Stimulated activated CD8-positive, alpha-beta memory T cell treated with anti-CD3 and anti-CD28 coated beads, Interleukin-4, amount 100 ng/mL, for 1 hour (primary cell): ENCODE data around the gene ACOT2.
"Not testable (repeated sequence)": the region's sequence is repeated elsewhere in the genome, so short reads cannot be mapped to it uniquely, and the experiment has no call there.

ENCODE experiments used
- DNase-seq, 2 donors: peaks; one replicate each; pipeline ENCODE4 v3.0.0-alpha.2; 2020; ENCODE audit warnings: low read depth in 2 of 2, low spot score in 1 of 2

Gene ACOT2

DNA sequence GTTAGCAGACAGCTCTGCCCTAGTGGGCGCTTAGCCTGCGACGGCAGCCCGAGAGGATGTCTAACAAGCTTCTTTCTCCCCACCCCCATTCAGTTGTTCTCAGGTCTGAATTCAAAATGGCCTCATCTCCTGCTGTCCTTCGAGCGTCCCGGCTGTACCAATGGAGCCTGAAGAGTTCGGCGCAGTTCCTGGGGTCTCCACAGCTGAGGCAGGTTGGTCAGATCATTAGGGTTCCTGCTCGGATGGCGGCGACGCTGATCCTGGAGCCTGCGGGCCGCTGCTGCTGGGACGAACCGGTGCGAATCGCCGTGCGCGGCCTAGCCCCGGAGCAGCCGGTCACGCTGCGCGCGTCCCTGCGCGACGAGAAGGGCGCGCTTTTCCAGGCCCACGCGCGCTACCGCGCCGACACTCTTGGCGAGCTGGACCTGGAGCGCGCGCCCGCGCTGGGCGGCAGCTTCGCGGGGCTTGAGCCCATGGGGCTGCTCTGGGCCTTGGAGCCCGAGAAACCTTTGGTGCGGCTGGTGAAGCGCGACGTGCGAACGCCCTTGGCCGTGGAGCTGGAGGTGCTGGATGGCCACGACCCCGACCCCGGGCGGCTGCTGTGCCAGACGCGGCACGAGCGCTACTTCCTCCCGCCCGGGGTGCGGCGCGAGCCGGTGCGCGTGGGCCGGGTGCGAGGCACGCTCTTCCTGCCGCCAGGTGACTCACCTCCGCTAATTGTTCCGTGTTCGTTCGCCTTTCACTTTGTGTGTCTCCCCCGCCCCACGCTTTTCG, at the start of gene ACOT2:
ACOT2 (plus strand) TSS at position 29 of the 774 bp plus-strand sequence; CDS start at position 57, 28 bp downstream.
- peak; percentile 53 to 57 for DNase-seq

GRCh38 chr14:73521229-73521628, 47.8 kb upstream of the ACOT2 start:
- DNase-seq = no peak

DNA sequence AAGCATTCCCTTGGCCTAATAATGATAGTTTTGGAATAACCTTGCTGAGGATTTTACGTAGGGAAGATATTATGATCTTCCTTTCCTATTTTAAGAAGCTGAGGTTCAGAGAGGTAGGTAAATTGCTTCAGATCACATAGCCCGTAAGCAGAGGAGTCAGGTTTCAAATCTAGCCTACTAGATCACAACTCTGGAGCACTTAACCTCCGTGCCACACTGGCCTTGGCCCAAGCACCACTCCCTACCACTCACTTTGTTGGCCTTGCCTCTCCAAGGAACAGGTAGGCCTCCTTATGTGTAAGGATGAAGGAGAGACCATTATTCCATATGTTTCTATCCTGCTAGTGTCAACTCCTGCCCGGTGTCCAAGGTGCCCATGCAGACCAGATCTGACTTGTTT, 44.5 kb upstream of the ACOT2 start:
- DNase-seq = no peak

GRCh38 chr14:73526036-73526984, 42.7 kb upstream of the ACOT2 start:
- DNase-seq = no peak

DNA sequence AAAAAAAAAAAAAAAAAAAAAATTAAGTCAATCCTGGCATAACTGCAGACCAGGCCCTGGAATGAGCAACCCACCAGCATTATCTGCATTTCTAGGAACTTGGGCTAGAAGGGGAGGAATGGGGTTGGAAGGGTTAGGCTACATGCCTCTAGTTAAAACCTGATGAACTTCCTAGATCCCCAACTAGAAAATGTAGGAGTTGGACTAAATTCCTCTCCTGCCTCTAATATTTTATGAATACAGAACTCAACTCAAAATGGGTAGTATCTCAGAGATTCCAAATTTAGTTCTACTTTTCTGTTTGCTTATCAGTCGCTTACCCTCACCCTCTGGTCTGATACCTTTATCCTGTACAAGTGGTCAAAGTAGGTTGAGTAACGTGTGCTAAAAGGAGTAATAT, 39.7 kb upstream of the ACOT2 start:
- DNase-seq = not testable (repeated sequence)

DNA sequence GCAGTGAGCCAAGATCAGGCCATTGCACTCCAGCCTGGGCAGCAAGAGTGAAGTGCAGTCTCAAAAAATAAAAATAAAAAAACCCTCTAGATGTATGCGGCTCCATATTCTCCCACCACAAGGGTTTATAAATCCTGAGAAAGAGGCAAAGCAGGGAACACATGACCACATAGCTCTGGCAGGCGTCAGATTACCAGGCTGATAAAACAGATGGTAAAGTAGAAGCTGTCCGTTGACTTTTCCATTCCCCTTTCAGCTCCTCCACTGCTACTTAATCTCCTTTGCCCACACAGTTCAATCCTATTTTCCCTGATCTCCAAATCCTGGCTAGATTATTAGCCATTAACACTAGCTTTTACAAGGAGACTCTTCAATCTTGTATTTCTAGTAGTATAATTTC, 37.0 kb upstream of the ACOT2 start:
- not testable (repeated sequence) for DNase-seq

DNA sequence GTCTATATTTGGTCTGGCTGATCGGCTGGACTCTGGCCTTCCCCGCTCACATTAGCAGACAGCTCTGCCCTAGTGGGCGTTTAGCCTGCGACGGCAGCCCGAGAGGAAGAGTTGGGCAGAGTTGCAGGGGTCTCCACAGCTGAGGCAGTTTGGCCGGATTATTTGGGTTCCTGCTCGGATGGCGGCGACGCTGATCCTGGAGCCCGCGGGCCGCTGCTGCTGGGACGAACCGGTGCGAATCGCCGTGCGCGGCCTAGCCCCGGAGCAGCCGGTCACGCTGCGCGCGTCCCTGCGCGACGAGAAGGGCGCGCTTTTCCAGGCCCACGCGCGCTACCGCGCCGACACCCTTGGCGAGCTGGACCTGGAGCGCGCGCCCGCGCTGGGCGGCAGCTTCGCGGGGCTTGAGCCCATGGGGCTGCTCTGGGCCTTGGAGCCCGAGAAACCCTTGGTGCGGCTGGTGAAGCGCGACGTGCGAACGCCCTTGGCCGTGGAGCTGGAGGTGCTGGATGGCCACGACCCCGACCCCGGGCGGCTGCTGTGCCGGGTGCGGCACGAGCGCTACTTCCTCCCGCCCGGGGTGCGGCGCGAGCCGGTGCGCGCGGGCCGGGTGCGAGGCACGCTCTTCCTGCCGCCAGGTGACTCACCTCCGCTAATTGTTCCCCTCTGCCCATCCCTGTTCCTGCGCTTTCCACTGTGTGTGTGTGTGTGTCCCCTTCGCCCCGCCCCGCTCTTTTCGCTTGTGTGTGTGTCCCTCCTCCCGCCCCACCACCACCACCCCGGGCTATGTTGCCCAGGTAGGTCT, 31.6 kb upstream of the ACOT2 start:
- not testable (repeated sequence) for DNase-seq

- DNase-seq = peak in 1 of 2 donors; percentile 9
Observed at GRCh38 chr14:73539017-73539416, 30.0 kb upstream of the ACOT2 start.

- DNase-seq = not testable (repeated sequence)
Observed at GRCh38 chr14:73542961-73543360, 26.1 kb upstream of the ACOT2 start.

GRCh38 chr14:73545353-73545752, 23.7 kb upstream of the ACOT2 start:
- not testable (repeated sequence) for DNase-seq

- DNase-seq = not testable (repeated sequence)
Observed at GRCh38 chr14:73549097-73549496, 19.9 kb upstream of the ACOT2 start.

DNA sequence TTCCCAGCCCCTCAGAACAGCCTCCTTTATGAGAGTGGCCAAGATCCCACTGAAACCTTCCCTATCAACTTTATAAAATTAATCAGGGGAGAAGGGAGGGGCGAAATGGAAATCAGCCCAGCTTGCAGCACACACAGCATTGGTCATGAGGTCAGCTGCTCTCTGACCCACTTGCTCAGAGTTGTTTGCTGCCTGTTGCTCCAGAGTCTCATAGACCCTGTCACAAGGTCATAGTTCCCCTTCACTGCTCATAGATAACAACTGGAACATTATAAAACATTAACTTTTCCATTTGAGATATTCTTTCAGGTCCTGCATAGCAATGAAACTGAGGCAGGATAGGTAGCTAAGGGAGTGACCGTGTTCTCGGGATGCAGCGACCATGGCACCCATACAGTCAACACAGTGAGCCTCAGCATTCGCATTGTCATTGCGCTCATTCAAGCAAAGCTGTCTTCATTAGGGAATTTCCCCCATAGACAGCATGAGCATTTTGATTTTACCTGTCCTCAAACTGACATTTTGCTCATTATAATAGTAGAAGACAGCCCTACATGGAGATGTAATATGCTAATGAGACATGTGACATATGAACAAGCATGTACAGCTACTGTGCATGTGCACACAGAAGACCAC, 19.0 kb upstream of the ACOT2 start:
- not testable (repeated sequence) for DNase-seq

DNA sequence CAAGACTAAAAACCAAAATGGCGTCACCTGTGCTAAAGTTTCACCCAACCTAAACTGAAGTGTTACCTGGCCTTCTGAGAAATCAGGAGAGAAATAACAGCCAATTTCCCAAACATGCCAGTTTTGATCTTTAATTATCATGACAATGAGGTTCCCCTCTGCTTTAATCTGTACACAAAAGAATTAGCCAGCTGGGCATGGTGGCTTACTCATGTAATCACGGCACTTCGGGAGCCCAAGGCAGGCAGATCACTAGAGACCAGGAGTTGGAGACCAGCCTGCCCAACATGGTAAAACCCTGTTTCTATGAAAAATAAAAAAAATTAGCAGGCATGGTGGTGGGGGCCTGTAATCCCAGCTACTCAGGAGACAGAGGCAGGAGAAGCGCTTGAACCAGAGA, 15.2 kb upstream of the ACOT2 start:
- no peak for DNase-seq

DNA sequence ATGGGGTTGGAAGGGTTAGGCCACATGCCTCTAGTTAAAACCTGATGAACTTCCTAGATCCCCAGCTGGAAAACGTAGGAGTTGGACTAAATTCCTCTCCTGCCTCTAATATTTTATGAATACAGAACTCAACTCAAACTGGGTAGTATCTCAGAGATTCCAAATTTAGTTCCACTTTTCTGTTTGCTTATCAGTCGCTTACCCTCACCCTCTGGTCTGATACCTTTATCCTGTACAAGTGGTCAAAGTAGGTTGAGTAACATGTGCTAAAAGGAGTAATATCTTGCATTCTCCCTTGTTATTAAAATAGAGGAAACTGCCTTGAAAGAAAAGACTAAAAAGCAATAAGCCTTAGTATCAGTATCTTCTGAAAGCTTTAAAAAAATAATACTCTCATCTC, 11.8 kb upstream of the ACOT2 start:
- DNase-seq = not testable (repeated sequence)

DNA sequence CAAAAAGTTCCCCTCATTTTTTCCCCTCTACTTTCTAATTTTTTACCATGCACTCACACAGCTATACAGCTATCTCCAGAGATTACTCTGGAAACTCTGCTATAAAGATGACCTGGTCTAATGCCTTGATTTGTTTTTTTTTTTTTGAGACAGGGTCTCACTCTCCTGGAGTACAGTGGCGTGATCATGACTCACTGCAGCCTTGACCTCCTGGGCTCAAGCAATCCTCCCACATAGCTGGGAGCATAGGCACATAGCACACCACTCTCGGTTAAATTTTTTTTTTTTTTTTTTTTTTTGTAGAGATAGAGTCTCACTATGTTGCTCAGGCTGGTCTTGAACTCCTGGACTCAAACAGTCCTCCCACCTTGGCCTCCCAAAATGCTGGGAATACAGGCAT, 10.8 kb upstream of the ACOT2 start:
- not testable (repeated sequence) for DNase-seq

DNA sequence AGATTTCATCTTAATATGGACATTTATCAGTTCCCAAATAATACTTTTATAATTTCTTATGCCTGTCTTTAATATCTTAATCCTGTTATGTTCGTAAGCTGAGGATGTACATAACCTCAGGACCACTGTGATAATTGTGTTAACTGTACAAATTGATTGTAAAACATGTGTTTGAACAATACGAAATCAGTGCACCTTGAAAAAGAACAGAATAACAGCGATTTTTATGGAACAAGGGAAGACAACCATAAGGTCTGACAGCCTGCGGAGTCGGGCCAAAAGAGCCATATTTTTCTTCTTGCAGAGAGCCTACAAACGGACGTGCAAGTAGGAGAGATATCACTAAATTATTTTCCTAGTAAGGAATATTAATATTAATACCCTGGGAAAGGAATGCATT, 6.8 kb upstream of the ACOT2 start:
- DNase-seq = not testable (repeated sequence)

GRCh38 chr14:73562696-73563095, 6.3 kb upstream of the ACOT2 start:
- not testable (repeated sequence) for DNase-seq

- not testable (repeated sequence) for DNase-seq
Observed at GRCh38 chr14:73566431-73566830, 2.6 kb upstream of the ACOT2 start.

- DNase-seq = not testable (repeated sequence)
Observed at GRCh38 chr14:73566935-73567334, 2.1 kb upstream of the ACOT2 start.

DNA sequence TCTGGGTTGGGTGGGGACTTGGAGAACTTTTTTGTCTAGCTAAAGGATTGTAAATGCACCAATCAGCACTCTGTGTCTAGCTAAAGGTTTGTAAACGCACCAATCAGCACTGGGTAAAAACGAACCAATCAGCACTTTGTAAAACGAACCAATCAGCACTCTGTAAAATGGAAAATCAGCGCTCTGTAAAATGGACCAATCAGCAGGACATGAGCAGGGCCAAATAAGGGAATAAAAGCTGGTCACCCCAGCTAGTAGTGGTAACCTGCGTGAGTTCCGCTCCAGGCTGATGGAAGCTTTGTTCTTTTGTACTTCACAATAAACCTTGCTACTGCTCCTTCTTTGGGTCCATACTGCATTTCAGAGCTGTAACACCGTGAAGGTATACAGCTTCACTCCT, 1.7 kb upstream of the ACOT2 start:
- DNase-seq = no peak
